ENCODE data around the gene PCOLCE2.

Gene PCOLCE2

GRCh38 chr3:142863930-142864920, 24.7 kb downstream of the PCOLCE2 start:
- DNase-seq, result no peak

GRCh38 chr3:142863010-142863817, 25.7 kb downstream of the PCOLCE2 start:
- no peak for DNase-seq

- DNase-seq, result no peak
Measured at GRCh38 chr3:142861926-142862325, 27.0 kb downstream of the PCOLCE2 start.

GRCh38 chr3:142858043-142858442, 30.8 kb downstream of the PCOLCE2 start:
- no peak for DNase-seq

- DNase-seq, result no peak
Measured at GRCh38 chr3:142857056-142857455, 31.8 kb downstream of the PCOLCE2 start.

GRCh38 chr3:142853270-142854168, 35.4 kb downstream of the PCOLCE2 start:
- no peak for DNase-seq

GRCh38 chr3:142852009-142852408, 36.9 kb downstream of the PCOLCE2 start:
- no peak for DNase-seq

GRCh38 chr3:142850395-142851023, 38.4 kb downstream of the PCOLCE2 start:
- no peak for DNase-seq

- DNase-seq, result no peak
Measured at GRCh38 chr3:142849148-142849547, 39.7 kb downstream of the PCOLCE2 start.

GRCh38 chr3:142846779-142847577, 41.9 kb downstream of the PCOLCE2 start:
- no peak for DNase-seq

GRCh38 chr3:142844339-142844977, 44.4 kb downstream of the PCOLCE2 start:
- DNase-seq, result peak; percentile 13

- DNase-seq, result no peak
Measured at GRCh38 chr3:142839831-142840230, 49.1 kb downstream of the PCOLCE2 start.

GRCh38 chr3:142837526-142837925, 51.4 kb downstream of the PCOLCE2 start:
- DNase-seq, result no peak

- peak; percentile 31 for DNase-seq
Measured at GRCh38 chr3:142828703-142829305, 60.1 kb downstream of the PCOLCE2 start.

- no peak for DNase-seq
Measured at GRCh38 chr3:142819179-142819578, 69.7 kb downstream of the PCOLCE2 start.

- DNase-seq, result no peak
Measured at GRCh38 chr3:142818651-142819050, 70.2 kb downstream of the PCOLCE2 start.

- no peak for DNase-seq
Measured at GRCh38 chr3:142817897-142818296, 71.0 kb downstream of the PCOLCE2 start.

- DNase-seq, result no peak
Measured at GRCh38 chr3:142817356-142817755, 71.5 kb downstream of the PCOLCE2 start.

- DNase-seq, result no peak
Measured at GRCh38 chr3:142815803-142816202, 73.1 kb downstream of the PCOLCE2 start.

GRCh38 chr3:142809259-142809658, 79.6 kb downstream of the PCOLCE2 start:
- DNase-seq, result no peak
